Mesothelial cell of epicardium (in vitro differentiated cells): Measurements from ENCODE around the gene ATP6V0C. TPM values are rescaled to one million over a fixed set of nuclear protein-coding genes. Genes with fewer than 3 reads are reported as not detected.
A peak's percentile ranks its signal among the peaks of the same experiment; 100 is the strongest.

Experiments used
- DNase-seq, 2 experiments: peaks; one replicate each; pipeline ENCODE4 v3.0.0; 2021; ENCODE audit warnings: low spot score in 2 of 2; ENCODE audit not compliant: unreplicated experiment in 2 of 2
- H3K27ac Mint-ChIP-seq: 2 replicates; pipeline ENCODE4 v1.8.0; 2021; ENCODE audit warnings: mixed read lengths
- H3K27me3 Mint-ChIP-seq: 2 replicates; pipeline ENCODE4 v1.8.0; 2021; ENCODE audit warnings: low read depth, mixed read lengths
- H3K36me3 Mint-ChIP-seq: 2 replicates; pipeline ENCODE4 v1.8.0; 2021; ENCODE audit warnings: mixed read lengths
- H3K4me1 Mint-ChIP-seq: 2 replicates; pipeline ENCODE4 v1.8.0; 2021; ENCODE audit warnings: mixed read lengths
- H3K4me3 Mint-ChIP-seq: 2 replicates; pipeline ENCODE4 v1.8.0; 2021; ENCODE audit warnings: mild to moderate bottlenecking, moderate library complexity, mixed read lengths
- H3K9me3 Mint-ChIP-seq: 2 replicates; pipeline ENCODE4 v1.8.0; 2021; ENCODE audit warnings: mixed read lengths
- total RNA-seq: library from RNA; stranded (reverse); gene quantifications from 3 replicates; pipeline ENCODE4 v1.2.1, GENCODE V29; 2021
- TF ChIP-seq, protein P1 (sequence below): fragments of 200-600 bp; sonication (generic); IDR thresholded peaks from one replicate; pipeline ENCODE4 v1.5.0; 2021; ENCODE audit warnings: antibody characterized with exemption; ENCODE audit not compliant: unreplicated experiment

Gene ATP6V0C
- total RNA-seq, 1 donor from 2014 or later: 143 TPM

DNA sequence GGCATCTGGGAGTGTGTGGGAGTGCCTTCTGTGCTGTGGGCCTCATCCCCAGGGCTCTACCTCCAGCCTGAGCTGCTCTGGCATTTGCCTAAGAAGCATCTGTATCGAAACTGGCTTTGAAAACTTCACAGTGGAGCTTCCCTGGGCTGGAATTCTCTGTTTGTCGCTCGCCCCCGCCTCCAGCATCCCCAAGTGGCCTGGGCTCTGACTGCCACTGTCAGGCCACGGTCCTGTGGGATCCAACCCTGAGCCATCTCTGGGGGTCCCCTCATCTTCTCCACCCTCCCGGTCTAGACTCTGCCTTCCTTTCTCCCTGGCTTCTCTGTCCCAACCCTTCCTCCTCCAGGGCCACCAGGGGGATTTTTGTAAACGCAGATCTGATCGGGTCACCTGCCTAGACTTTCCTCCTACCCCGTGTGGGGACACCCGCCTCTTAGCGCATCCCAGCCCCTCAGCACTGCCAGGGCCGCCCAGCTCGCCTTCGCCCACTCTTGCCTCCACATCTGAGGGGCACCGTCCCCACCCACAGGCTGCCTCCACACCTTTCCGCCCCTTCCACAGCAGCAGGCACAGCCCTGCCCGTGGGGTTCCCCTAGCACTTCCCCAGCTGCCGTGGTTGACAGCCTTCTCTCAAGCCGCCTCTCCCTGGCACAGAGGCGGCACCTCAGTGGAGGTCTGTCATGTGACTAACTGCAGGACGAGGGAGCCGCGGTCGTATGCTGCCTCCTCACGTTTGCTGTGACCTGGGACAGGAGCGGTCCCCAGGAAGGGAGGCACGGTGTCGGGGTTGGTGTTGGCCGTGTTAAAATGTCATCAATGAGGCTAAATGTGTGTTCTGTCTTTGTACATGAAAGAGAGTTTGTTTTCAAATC lies 26.9 kb upstream of the ATP6V0C start:
- Mint-ChIP-seq H3K27ac (peak overlapping the region; percentile 23), H3K4me1 (peaks cover 26% of the 10 kb centered on the region), H3K4me3 (no peak overlapping the region), H3K27me3 (no peaks in the 10 kb centered on the region), H3K9me3 (no peaks in the 10 kb centered on the region), H3K36me3 (no peaks in the 10 kb centered on the region)
- no peak for DNase-seq
- TF ChIP-seq, protein P1, sequence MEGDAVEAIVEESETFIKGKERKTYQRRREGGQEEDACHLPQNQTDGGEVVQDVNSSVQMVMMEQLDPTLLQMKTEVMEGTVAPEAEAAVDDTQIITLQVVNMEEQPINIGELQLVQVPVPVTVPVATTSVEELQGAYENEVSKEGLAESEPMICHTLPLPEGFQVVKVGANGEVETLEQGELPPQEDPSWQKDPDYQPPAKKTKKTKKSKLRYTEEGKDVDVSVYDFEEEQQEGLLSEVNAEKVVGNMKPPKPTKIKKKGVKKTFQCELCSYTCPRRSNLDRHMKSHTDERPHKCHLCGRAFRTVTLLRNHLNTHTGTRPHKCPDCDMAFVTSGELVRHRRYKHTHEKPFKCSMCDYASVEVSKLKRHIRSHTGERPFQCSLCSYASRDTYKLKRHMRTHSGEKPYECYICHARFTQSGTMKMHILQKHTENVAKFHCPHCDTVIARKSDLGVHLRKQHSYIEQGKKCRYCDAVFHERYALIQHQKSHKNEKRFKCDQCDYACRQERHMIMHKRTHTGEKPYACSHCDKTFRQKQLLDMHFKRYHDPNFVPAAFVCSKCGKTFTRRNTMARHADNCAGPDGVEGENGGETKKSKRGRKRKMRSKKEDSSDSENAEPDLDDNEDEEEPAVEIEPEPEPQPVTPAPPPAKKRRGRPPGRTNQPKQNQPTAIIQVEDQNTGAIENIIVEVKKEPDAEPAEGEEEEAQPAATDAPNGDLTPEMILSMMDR: no peak

DNA sequence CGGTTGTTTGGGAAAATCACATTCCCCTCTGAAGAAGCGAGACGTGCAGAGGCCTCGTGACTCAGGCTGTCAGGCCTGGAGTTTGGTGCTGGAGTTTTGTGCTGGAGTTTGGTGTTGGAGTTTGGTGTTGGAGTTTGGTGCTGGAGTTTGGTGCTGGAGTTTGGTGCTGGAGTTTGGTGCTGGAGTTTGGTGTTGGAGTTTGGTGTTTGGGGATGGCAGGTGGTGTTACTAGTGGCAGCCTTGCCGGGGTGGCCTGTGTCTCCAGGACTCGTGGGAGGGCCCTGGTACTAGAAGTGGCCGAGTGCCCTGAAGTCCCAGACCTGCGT lies 26.3 kb upstream of the ATP6V0C start:
- DNase-seq: no peak
- H3K36me3 Mint-ChIP-seq: no peaks in the 10 kb centered on the region
- no peaks in the 10 kb centered on the region for H3K27me3 Mint-ChIP-seq
- peaks cover 26% of the 10 kb centered on the region for H3K4me1 Mint-ChIP-seq
- no peaks in the 10 kb centered on the region for H3K9me3 Mint-ChIP-seq
- H3K4me3 Mint-ChIP-seq: no peak overlapping the region
- TF ChIP-seq, protein P1: no peak
- H3K27ac Mint-ChIP-seq: peak overlapping the region; percentile 23

DNA sequence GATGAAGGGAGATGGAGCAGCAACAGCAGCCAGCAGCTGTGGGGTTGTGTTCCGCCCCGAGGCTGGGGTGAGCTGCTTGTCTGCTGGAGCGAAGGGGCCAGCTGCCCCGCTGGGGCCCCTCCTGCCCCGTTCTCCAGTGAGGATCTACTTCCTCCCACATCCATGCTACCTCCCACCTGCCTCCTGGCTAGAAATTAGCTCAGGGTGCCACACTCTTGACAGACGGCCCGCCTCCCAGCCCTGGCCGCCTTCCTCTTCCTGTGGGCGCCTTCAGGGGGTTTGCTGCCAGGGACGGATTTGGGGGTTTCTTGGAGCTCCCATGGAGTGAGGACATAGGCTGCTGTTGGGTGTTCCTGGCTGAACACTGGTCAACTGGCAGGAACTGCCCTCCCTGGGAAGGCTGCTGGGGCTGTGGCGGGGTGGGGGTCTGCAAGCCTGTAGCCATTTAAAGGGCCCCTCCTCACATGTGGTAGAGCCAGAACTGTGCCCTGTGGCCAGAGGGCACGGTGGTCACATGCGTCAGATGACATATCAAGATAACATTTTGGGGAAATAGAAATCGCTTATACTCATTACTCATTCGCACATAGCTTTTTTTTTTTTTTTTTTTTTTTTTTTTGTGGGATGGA lies 25.7 kb upstream of the ATP6V0C start:
- Mint-ChIP-seq H3K9me3 (no peaks in the 10 kb centered on the region), H3K4me1 (peaks cover 21% of the 10 kb centered on the region), H3K27ac (no peak overlapping the region), H3K27me3 (no peaks in the 10 kb centered on the region), H3K36me3 (no peaks in the 10 kb centered on the region), H3K4me3 (no peak overlapping the region)
- no peak for DNase-seq
- TF ChIP-seq, protein P1: no peak

DNA sequence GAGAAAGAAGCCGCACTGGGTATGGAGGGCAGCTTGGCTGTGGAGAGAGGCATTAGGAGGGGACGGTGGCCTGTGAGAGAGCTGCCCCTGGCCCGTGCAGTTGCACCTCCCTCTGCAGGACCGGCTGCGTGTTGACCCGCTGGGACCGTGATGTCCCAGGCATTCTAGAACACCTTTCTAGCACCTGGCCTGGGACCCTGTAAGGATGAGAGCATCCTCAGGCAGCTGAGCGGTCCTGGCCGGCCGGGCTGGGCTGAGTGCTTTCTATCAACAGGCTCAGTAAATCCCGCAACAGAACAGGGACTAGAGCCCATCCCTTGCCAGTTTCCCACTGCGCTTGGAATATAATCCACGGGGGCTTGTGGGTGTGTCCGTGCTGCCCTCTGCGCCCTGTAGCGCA lies 24.2 kb upstream of the ATP6V0C start:
- DNase-seq: no peak
- no peaks in the 10 kb centered on the region for H3K9me3 Mint-ChIP-seq
- H3K4me1 Mint-ChIP-seq: peaks cover 21% of the 10 kb centered on the region
- no peak overlapping the region for H3K4me3 Mint-ChIP-seq
- H3K27me3 Mint-ChIP-seq: no peaks in the 10 kb centered on the region
- no peak overlapping the region for H3K27ac Mint-ChIP-seq
- no peaks in the 10 kb centered on the region for H3K36me3 Mint-ChIP-seq
- TF ChIP-seq, protein P1: no peak

DNA sequence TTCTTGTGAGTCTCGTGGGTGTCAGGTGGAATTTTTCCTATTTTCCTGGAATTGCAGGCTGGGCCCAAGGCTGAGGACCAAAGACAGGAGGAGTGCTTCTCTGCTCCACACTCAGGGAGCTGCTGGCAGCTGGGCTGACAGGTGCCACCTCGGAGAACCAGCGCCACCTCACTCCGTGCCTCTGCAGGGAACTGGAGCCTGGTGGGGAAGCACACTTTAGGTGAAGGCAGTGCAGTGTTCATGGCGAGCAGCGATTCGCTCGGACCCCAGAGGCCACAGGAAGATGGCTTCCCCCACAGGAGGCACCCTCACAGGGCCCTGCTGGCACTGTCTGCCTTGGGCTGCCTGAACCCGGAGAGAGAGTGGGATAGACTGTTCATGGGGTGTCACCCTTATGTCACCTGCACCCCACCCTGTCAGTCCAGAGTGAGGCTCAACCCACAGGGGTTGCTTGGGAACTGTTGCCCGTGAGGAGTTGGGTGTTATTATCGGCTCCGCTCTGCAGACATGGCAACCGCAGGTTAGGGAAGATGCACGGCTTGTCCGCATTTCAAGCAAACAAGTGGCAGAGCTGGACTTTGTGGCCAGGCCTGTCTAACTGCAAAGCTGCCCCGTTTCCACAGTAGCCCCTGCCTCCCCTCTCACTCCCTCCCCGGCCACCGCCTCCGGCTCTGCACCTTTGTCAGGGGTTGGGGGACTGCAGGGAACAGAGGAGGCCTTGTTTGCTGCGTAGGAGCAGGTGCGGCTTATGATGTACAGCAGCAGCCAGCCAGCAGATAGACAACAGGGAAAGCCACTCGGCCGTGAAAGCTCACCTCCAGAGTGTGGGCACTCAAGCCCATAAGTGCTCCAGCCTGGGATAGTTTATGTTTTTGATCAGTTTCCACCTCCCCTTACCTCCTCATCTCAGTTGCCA lies 23.3 kb upstream of the ATP6V0C start:
- no peaks in the 10 kb centered on the region for H3K36me3 Mint-ChIP-seq
- no peaks in the 10 kb centered on the region for H3K27me3 Mint-ChIP-seq
- H3K27ac Mint-ChIP-seq: no peak overlapping the region
- no peak for DNase-seq
- no peaks in the 10 kb centered on the region for H3K9me3 Mint-ChIP-seq
- H3K4me3 Mint-ChIP-seq: no peak overlapping the region
- TF ChIP-seq, protein P1: no peak
- peaks cover 18% of the 10 kb centered on the region for H3K4me1 Mint-ChIP-seq
